Upper lobe of right lung (tissue), 1 donor: Measurements from ENCODE around the gene USP53. TPM values are rescaled to one million over a fixed set of nuclear protein-coding genes. Genes with fewer than 3 reads are reported as not detected.
"Not testable (repeated sequence)": the region's sequence is repeated elsewhere in the genome, so short reads cannot be mapped to it uniquely, and the experiment has no call there.

ENCODE experiments used
- ATAC-seq: fragments of 200-7000 bp; cut with Tn5 transposase; one replicate; pipeline ENCODE4 v1.9.1; 2020; ENCODE audit warnings: mild to moderate bottlenecking, moderate library complexity
- DNase-seq: peaks from one replicate; pipeline ENCODE4 v3.0.0-alpha.2; 2020
- H3K27ac ChIP-seq: fragments of 200-600 bp; one replicate; pipeline ENCODE4 v1.8.0; 2022
- H3K27me3 ChIP-seq: fragments of 200-600 bp; one replicate; pipeline ENCODE4 v1.8.0; 2022; ENCODE audit warnings: mild to moderate bottlenecking
- H3K36me3 ChIP-seq: fragments of 200-600 bp; one replicate; pipeline ENCODE4 v1.8.0; 2022
- H3K4me1 ChIP-seq: fragments of 200-600 bp; one replicate; pipeline ENCODE4 v1.8.0; 2022
- H3K4me3 ChIP-seq: fragments of 200-600 bp; one replicate; pipeline ENCODE4 v1.8.0; 2022; ENCODE audit warnings: mild to moderate bottlenecking
- H3K9me3 ChIP-seq: fragments of 200-600 bp; one replicate; pipeline ENCODE4 v1.8.0; 2022
- CTCF ChIP-seq: fragments of 200-600 bp; IDR thresholded peaks from one replicate; pipeline ENCODE4 v1.8.0; 2022; ENCODE audit warnings: antibody characterized with exemption
- intact Hi-C: fragments of 100-400 bp; cut with DNase I; formaldehyde crosslinking; loops from one replicate; pipeline ENCODE4 v1.11.0; 2022
- total RNA-seq: library from RNA; stranded (reverse); fragmentation: NEBNext Ultra II Directional; extraction: Animal tissue kit (Norgen Biotek cat#: 25700); gene quantifications from one replicate; pipeline ENCODE4 v1.2.1, GENCODE V29; 2021
- donor health status: DM: no; HTN: yes; CAD: no; lungs with severe emphysema.

USP53 gene
- total RNA-seq, 1 donor from 2014 or later, result 80.5 TPM

GRCh38 chr4:119243868-119244267 is 31.4 kb downstream of the USP53 start:
- TF ChIP-seq CTCF, result no peak
- ATAC-seq, result no peak
- H3K4me1 ChIP-seq, result peaks cover 23% of the 10 kb centered on the region
- no peak overlapping the region for H3K27ac ChIP-seq
- H3K4me3 ChIP-seq, result no peak overlapping the region
- no peaks in the 10 kb centered on the region for H3K27me3 ChIP-seq
- H3K9me3 ChIP-seq, result no peaks in the 10 kb centered on the region
- peaks cover 51% of the 10 kb centered on the region for H3K36me3 ChIP-seq
- intact Hi-C loops, result no loop called here
- DNase-seq, result no peak

GRCh38 chr4:119244344-119244743 is 31.8 kb downstream of the USP53 start:
- no peak overlapping the region for H3K4me3 ChIP-seq
- H3K9me3 ChIP-seq, result no peaks in the 10 kb centered on the region
- intact Hi-C loops, result no loop called here
- peaks cover 51% of the 10 kb centered on the region for H3K36me3 ChIP-seq
- no peak for TF ChIP-seq CTCF
- ATAC-seq (no peak), DNase-seq (no peak)
- H3K27me3 ChIP-seq, result no peaks in the 10 kb centered on the region
- H3K4me1 ChIP-seq, result peaks cover 23% of the 10 kb centered on the region
- no peak overlapping the region for H3K27ac ChIP-seq

- intact Hi-C loops, result no loop called here
- DNase-seq (no peak), ATAC-seq (peak; percentile 51)
- Histone ChIP-seq H3K4me3 (no peak overlapping the region), H3K27me3 (no peaks in the 10 kb centered on the region), H3K36me3 (peaks cover 50% of the 10 kb centered on the region), H3K4me1 (peaks cover 23% of the 10 kb centered on the region), H3K9me3 (no peaks in the 10 kb centered on the region), H3K27ac (no peak overlapping the region)
- no peak for TF ChIP-seq CTCF
Measured at GRCh38 chr4:119244832-119245231, 32.3 kb downstream of the USP53 start.

GRCh38 chr4:119246177-119246733 is 33.7 kb downstream of the USP53 start:
- Histone ChIP-seq H3K4me3 (no peak overlapping the region), H3K27me3 (no peaks in the 10 kb centered on the region), H3K4me1 (peaks cover 23% of the 10 kb centered on the region), H3K36me3 (peaks cover 59% of the 10 kb centered on the region), H3K27ac (no peak overlapping the region), H3K9me3 (no peaks in the 10 kb centered on the region)
- intact Hi-C loops, result no loop called here
- TF ChIP-seq CTCF, result no peak
- no peak for ATAC-seq
- DNase-seq, result no peak

GRCh38 chr4:119251037-119251436 is 38.5 kb downstream of the USP53 start:
- DNase-seq, H3K4me3 ChIP-seq, ATAC-seq, H3K9me3 ChIP-seq, H3K27ac ChIP-seq, H3K4me1 ChIP-seq, H3K27me3 ChIP-seq, intact Hi-C loops: not testable (repeated sequence)
- H3K36me3 ChIP-seq, result peaks cover 81% of the 10 kb centered on the region

GRCh38 chr4:119255223-119255622 is 42.7 kb downstream of the USP53 start:
- H3K36me3 ChIP-seq, result peaks cover 86% of the 10 kb centered on the region
- H3K27ac ChIP-seq, H3K27me3 ChIP-seq, intact Hi-C loops, ATAC-seq, H3K4me3 ChIP-seq, DNase-seq, H3K4me1 ChIP-seq, H3K9me3 ChIP-seq: not testable (repeated sequence)

GRCh38 chr4:119260528-119260927 is 48.0 kb downstream of the USP53 start:
- ATAC-seq, result no peak
- Histone ChIP-seq H3K9me3 (no peaks in the 10 kb centered on the region), H3K4me3 (no peak overlapping the region), H3K27ac (no peak overlapping the region), H3K4me1 (no peaks in the 10 kb centered on the region), H3K27me3 (no peaks in the 10 kb centered on the region), H3K36me3 (peaks cover 93% of the 10 kb centered on the region)
- intact Hi-C loops, result no loop called here
- no peak for DNase-seq
- no peak for TF ChIP-seq CTCF
